ENCODE measurements around the gene COPZ1.
"Not testable (repeated sequence)": the region's sequence is repeated elsewhere in the genome, so short reads cannot be mapped to it uniquely, and the experiment has no call there.

The COPZ1 gene

GRCh38 chr12:54337280-54337842 lies 12.4 kb downstream of the COPZ1 start:
- DNase-seq = no peak

GRCh38 chr12:54337854-54338650 lies 13.1 kb downstream of the COPZ1 start:
- no peak for DNase-seq

- no peak for DNase-seq
These were observed 13.9 kb downstream of the COPZ1 start for GRCh38 chr12:54338698-54339296.

GRCh38 chr12:54340846-54341245 lies 15.9 kb downstream of the COPZ1 start:
- no peak for DNase-seq

GRCh38 chr12:54341378-54342300 lies 16.7 kb downstream of the COPZ1 start:
- no peak for DNase-seq

GRCh38 chr12:54349036-54349435 lies 24.1 kb downstream of the COPZ1 start:
- no peak for DNase-seq

- no peak for DNase-seq
These were observed 24.7 kb downstream of the COPZ1 start for GRCh38 chr12:54349679-54350078.

- DNase-seq = no peak
These were observed 25.8 kb downstream of the COPZ1 start for GRCh38 chr12:54350743-54351142.

- DNase-seq = no peak
These were observed 26.4 kb downstream of the COPZ1 start for GRCh38 chr12:54351341-54351740.

GRCh38 chr12:54352022-54352531 lies 27.1 kb downstream of the COPZ1 start:
- DNase-seq = peak; percentile 42

GRCh38 chr12:54352891-54353874 lies 28.3 kb downstream of the COPZ1 start:
- DNase-seq = peak; percentile 62

- DNase-seq = not testable (repeated sequence)
These were observed 29.3 kb downstream of the COPZ1 start for GRCh38 chr12:54354271-54354670.

- no peak for DNase-seq
These were observed 30.3 kb downstream of the COPZ1 start for GRCh38 chr12:54355104-54355815.

- no peak for DNase-seq
These were observed 31.3 kb downstream of the COPZ1 start for GRCh38 chr12:54356228-54356627.

GRCh38 chr12:54356951-54357356 lies 32.0 kb downstream of the COPZ1 start:
- DNase-seq = no peak

GRCh38 chr12:54357506-54358190 lies 32.7 kb downstream of the COPZ1 start:
- no peak for DNase-seq

- DNase-seq = peak; percentile 28
These were observed 33.4 kb downstream of the COPZ1 start for GRCh38 chr12:54358191-54358944.

- DNase-seq = peak; percentile 99
These were observed 34.2 kb downstream of the COPZ1 start for GRCh38 chr12:54358945-54359761.
